GM19023 (cell line): ENCODE measurements around the gene SSRP1.
"Not testable (repeated sequence)": the region's sequence is repeated elsewhere in the genome, so short reads cannot be mapped to it uniquely, and the experiment has no call there.

Experiments used
- ATAC-seq: cut with Tn5 transposase; IDR thresholded peaks from one replicate; pipeline ENCODE4 v1.9.1; 2021; ENCODE audit warnings: mild to moderate bottlenecking, moderate library complexity; ENCODE audit not compliant: unreplicated experiment

SSRP1 gene

DNA sequence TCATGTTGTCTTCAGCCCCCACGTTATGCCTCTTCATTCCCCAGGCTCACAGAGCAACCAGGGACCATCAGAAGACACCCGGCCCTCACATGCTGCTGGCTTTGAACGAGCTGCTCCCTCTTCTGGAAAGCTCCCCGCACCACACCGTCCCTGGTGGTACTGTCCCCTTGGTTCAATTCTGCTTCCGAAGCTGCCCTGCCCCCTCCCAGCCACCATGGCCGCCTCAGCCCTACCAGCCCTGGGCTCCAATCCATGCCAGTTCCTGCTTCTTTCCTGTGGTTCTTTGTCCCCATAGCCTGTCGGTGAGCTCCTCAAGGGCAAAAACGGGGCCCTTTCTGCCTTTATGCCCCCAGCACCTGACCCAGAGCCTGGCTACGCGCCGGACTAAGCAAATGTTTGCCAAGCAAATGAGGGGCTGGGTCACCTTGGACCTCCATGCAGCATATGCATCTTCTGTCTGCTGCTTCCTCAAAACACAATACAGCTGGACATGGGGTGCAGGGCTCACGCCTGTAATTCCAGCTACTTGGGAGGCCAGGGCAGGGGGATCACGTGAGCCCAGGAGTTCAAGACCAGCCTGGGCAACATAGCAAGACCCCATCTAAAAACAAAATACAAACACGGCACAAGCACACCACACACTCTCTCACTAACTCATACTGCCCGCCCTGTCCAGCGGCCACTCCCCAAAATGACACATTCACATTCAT, 32.3 kb downstream of the SSRP1 start:
- no peak for ATAC-seq

- ATAC-seq: no peak
Observed at GRCh38 chr11:57302489-57302888, 33.2 kb downstream of the SSRP1 start.

DNA sequence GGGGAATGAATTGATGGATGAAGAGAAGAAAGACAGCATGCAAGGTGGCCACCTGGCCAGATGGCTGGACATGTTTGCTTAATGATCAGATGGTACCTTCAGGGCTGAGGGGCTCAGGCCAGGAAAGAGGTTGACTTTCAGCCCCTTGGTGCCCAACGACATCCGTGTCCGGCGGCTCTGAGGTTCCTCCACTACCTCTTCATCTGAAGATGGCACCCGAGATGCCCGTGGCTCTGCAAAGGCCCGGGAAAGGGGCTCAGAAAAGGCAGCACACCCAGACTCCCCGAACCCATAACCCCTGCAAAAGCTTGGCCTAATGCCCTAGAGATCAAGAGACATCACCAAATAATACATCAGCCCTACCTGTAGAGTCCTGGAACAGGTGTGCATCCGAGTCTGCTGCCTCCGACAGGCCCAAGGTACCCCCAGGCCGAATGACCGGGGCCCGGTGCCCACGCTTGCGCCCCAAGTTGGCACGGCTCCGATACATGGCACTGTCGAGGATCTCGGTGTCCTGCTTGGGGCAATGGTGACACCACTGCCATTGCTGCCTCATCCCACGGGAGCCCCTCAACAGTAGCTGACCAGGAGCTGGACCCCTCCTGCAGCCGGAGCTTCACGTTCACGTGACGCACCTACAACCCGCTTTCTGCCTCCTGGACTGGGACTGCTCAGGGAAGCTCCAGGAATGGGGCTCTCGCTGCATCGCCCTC, 33.8 kb downstream of the SSRP1 start:
- no peak for ATAC-seq

- ATAC-seq: no peak
Observed at GRCh38 chr11:57300785-57301184, 34.9 kb downstream of the SSRP1 start.

DNA sequence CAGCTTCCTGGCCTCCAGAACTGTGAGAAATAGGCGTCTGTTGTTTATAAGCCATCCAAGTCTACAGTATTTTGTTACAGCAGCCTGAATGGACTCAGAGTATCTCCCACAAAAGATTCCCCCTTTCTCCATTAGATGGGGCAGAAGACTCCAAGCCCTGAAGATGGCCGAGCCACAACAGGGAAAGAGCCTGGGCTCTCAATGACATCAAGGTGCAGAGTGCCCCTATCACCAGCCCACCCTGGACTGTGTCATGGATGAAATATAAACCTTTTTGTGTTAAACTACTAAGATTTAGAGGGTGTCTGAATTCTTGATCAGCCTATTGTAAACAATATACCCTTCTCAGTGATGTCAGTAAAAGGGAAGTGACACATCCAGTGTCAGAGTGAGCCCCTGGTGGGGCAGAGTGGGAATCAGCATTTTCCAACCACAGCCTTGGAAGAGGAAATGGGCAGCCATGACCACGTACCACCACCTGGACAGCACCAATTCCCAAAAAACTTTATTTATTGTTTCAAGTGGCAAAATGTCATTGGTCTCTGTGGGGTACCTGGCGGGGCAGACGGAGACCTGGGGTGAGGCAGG, 36.4 kb downstream of the SSRP1 start:
- no peak for ATAC-seq

DNA sequence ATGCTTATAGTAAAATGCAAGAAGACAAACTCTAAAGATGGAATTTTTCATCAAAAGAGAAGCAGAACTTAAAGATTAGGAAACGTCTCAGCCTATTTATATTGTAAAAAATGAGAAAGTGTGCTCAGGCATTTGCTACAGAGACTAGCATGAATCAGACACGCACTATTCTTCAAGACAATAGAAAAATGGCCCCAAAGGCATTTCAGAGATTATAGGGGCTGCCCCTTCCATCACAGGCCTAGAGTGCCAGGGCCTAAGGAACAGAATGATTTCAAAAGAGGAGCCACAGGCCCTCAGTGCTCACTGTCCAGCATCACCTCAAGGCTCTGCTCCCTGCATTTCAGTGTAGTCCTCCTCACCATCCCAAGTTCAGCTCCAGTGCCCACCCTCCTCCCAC, 38.5 kb downstream of the SSRP1 start:
- no peak for ATAC-seq

- ATAC-seq: not testable (repeated sequence)
Observed at GRCh38 chr11:57296205-57296604, 39.5 kb downstream of the SSRP1 start.

- ATAC-seq: no peak
Observed at GRCh38 chr11:57294225-57295131, 41.2 kb downstream of the SSRP1 start.

- ATAC-seq: no peak
Observed at GRCh38 chr11:57290288-57290687, 45.4 kb downstream of the SSRP1 start.

GRCh38 chr11:57288771-57289579, 46.7 kb downstream of the SSRP1 start:
- ATAC-seq: no peak

DNA sequence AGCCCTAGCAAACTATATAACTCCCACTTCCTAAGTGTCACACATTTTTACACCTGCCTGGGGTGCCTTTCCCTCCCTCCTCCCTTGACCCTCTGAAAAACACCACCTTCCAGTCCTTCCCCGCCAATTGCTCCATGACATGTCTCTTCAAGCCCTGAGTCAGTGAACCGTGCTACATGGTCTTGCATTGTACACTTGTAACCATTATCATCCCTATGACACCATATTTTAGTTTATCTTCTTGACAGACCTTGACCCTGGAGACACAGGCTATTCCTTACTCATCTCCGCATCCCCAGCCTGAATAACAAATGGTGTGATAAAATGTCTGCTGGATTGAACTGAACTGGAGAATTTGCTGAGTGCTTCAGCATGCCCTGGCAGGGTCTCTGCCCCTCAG, 47.8 kb downstream of the SSRP1 start:
- ATAC-seq: no peak

DNA sequence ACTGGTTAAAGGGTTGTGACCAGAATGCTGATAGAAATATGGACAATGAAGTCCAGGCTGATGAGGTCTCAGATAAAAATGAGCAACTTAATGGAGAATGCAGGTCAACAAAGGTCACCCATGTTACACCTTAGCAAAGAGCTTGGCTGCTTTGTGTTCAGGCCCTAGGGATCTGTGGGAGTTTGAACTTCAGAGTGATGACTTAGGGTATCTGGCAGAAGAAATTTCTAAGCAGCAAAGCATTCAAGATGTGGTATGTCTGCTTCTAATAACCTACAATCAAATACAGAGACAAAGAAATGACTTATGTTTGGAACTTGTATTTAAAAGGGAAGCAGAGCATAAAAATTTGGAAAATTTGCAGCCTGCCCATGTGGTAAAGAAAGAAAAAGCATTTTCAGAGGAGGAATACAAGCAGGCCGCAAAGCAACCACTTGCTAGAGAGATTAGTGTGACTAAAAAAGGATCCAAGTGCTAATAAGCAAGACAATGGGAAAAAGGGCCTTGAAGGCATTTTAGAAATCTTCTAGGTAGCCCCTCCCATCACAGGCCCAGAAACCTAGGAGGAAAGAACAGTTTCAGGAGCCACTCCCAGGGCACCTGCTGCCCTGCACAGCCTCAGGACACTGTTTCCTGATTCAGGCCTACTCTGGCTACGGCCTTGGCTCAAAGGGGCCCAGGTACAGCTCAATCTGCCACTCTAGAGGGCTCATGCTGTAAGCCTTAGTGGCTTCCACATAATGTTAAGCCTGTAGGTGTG, 52.3 kb downstream of the SSRP1 start:
- no peak for ATAC-seq

- ATAC-seq: not testable (repeated sequence)
Observed at GRCh38 chr11:57281546-57281945, 54.1 kb downstream of the SSRP1 start.

- no peak for ATAC-seq
Observed at GRCh38 chr11:57279116-57279515, 56.6 kb downstream of the SSRP1 start.

GRCh38 chr11:57278721-57279095, 57.0 kb downstream of the SSRP1 start:
- ATAC-seq: no peak

GRCh38 chr11:57277845-57278720, 57.6 kb downstream of the SSRP1 start:
- peak; percentile 82 for ATAC-seq

GRCh38 chr11:57276971-57277675, 58.6 kb downstream of the SSRP1 start:
- no peak for ATAC-seq
